ENCODE results near the gene FAM83D. TPM values are rescaled to one million over a fixed set of nuclear protein-coding genes. Genes with fewer than 3 reads are reported as not detected.

The FAM83D gene
- total RNA-seq, 1 donor from 2014 or later, result 4.6 TPM

DNA sequence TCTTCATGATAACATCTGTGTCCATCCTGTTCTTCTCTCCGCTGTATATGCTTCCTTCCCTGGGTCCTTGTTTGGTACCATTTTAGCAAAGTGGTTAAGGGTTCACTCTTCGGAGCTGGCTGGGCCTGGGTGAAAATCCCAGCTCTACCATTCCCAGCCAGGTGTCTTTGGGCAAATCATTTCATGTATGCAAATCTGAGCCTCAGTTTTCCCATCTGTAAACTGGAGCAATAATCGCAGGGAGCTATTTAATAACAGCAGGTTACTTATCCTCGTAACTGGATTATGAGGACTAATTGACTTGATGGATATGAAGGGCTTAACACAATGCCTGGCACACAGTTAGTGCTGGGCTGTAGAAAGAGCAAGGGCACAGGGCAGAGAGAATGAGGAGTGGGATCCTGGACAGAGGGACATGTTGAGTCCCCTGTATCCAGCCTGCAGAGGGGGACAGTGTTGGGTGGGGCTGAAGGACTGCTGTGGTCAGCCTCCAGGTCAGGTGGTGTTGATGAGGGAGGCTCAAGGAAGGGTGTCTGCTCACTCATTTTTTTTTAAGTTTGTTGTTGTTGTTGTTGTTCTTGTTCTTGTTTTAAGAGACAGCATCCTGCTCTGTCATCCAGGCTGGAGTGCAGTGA is 44.3 kb upstream of the FAM83D start:
- TF ChIP-seq, protein P1, sequence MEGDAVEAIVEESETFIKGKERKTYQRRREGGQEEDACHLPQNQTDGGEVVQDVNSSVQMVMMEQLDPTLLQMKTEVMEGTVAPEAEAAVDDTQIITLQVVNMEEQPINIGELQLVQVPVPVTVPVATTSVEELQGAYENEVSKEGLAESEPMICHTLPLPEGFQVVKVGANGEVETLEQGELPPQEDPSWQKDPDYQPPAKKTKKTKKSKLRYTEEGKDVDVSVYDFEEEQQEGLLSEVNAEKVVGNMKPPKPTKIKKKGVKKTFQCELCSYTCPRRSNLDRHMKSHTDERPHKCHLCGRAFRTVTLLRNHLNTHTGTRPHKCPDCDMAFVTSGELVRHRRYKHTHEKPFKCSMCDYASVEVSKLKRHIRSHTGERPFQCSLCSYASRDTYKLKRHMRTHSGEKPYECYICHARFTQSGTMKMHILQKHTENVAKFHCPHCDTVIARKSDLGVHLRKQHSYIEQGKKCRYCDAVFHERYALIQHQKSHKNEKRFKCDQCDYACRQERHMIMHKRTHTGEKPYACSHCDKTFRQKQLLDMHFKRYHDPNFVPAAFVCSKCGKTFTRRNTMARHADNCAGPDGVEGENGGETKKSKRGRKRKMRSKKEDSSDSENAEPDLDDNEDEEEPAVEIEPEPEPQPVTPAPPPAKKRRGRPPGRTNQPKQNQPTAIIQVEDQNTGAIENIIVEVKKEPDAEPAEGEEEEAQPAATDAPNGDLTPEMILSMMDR (IDR thresholded peaks at IDR 0.05), result no peak
- H3K27ac Mint-ChIP-seq (ENCODE audit: unreplicated experiment), result no peak overlapping the region

DNA sequence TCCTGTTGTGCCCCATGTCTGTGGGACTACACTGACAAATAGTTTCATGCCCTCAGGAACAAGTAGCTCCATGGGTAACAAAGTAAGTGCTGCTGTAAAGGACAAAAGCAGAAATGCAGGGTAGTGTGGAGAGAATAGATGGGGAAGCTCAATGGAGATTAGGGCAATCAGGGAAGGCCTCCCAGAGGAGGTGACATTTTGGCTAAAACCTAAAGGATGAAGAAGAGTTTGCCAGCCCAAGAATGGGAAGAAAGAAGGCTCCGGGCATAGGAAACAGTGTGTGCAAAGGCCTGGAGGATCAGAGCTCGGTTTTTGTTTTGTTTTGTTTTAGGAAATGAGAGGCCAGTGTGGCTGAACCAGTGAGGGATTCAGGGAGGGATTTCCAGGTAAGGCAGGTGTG is 43.6 kb upstream of the FAM83D start:
- Mint-ChIP-seq H3K27me3 (ENCODE audit: unreplicated experiment) (peaks cover 24% of the 10 kb centered on the region), H3K4me3 (ENCODE audit: unreplicated experiment) (no peak overlapping the region), H3K4me1 (ENCODE audit: unreplicated experiment) (no peaks in the 10 kb centered on the region), H3K9me3 (ENCODE audit: unreplicated experiment) (no peaks in the 10 kb centered on the region), H3K27ac (ENCODE audit: unreplicated experiment) (no peak overlapping the region), H3K36me3 (ENCODE audit: unreplicated experiment) (no peaks in the 10 kb centered on the region)
- TF ChIP-seq, protein P1 (IDR thresholded peaks at IDR 0.05), result no peak
- no peak for DNase-seq (ENCODE audit: extremely low spot score, unreplicated experiment)

More for the DNA sequence above, 44.3 kb upstream of the FAM83D start:
- Mint-ChIP-seq H3K36me3 (ENCODE audit: unreplicated experiment) (no peaks in the 10 kb centered on the region), H3K9me3 (ENCODE audit: unreplicated experiment) (no peaks in the 10 kb centered on the region), H3K4me3 (ENCODE audit: unreplicated experiment) (no peak overlapping the region), H3K27me3 (ENCODE audit: unreplicated experiment) (peaks cover 29% of the 10 kb centered on the region), H3K4me1 (ENCODE audit: unreplicated experiment) (no peaks in the 10 kb centered on the region)
- no peak for DNase-seq (ENCODE audit: extremely low spot score, unreplicated experiment)

DNA sequence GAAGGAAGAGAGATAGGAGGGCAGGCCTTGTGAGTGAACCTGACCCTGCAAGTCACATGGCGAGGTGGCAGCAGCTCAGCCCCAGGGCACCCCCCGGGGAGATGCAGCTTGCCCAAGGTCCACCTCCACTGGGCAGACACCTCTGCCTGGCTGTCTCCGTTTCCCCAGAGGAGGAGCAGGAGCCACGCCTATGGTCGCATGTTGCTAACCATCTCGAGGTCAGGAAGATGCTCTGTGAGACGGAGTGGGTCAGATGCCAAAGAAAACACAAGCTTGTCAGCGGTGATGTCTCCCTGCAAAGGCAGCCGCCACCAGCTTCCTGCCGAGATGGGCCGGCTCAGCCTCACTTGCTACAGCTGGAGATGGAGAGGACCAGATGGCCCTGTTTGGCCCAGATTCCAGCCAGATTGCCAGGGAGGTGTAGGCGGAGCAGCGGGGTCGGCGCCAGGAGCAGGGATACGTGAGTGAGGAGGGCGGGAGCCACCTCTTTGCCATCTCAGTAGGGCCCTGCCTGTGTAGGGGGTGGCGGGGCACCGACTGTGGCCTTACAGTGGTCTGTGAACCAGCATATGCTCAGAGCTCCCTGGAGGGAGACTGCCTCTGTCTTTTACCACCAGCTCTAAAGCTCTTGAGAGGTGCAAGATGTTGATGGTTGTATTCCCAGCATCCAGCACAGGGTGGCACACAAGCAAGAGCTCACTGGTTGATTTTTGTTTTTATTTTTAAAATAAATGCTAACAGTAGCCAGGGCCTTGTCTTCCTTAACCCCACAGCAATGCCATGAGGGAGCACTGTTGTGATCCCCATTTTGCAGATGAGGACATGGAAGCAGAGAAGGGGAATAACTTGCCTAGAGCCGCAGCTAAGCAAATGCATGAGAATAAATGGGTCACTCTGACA is 42.9 kb upstream of the FAM83D start:
- Mint-ChIP-seq H3K9me3 (ENCODE audit: unreplicated experiment) (no peaks in the 10 kb centered on the region), H3K27me3 (ENCODE audit: unreplicated experiment) (peaks cover 19% of the 10 kb centered on the region), H3K36me3 (ENCODE audit: unreplicated experiment) (no peaks in the 10 kb centered on the region), H3K4me1 (ENCODE audit: unreplicated experiment) (no peaks in the 10 kb centered on the region), H3K4me3 (ENCODE audit: unreplicated experiment) (no peak overlapping the region), H3K27ac (ENCODE audit: unreplicated experiment) (no peak overlapping the region)
- DNase-seq (ENCODE audit: extremely low spot score, unreplicated experiment), result no peak
- TF ChIP-seq, protein P1 (IDR thresholded peaks at IDR 0.05), result no peak

DNA sequence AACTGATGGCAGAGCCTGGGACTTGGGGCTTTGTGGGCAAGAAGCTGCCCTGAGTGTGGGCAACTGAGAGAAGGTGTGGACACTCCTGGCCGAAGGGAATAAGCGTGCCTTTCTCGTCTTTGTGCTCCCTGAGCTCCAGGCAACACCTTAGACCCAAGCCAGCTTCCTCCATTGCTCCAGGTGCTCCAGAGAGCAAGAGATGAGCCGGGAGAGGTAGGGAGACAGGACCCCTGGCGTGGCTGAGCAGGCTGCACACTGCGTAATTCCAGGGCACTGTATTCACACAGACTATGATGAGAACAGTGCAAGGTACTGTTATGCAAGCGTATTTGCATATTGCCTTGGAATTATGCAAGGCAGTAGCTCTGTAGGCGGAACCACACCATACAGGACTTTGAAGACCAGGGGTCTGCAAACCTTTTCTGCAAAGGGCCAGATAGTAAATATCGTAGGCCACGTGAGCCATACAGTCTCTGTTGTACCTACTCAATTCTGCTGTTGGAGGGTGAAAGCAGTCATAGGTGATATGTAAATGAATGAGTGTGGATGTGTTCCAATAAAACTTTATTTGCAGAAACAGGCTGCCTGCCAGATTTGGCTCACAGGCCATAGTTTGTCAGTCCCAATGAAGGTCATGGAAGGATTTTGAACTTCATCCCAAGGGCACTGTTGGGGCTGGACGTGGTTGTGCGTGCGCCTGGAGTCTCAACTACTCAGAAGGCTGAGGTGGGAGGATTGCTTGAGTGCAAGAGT is 42.1 kb upstream of the FAM83D start:
- H3K9me3 Mint-ChIP-seq (ENCODE audit: unreplicated experiment), result no peaks in the 10 kb centered on the region
- DNase-seq (ENCODE audit: extremely low spot score, unreplicated experiment), result no peak
- no peak overlapping the region for H3K27ac Mint-ChIP-seq (ENCODE audit: unreplicated experiment)
- H3K27me3 Mint-ChIP-seq (ENCODE audit: unreplicated experiment), result peaks cover 13% of the 10 kb centered on the region
- TF ChIP-seq, protein P1 (IDR thresholded peaks at IDR 0.05), result no peak
- H3K36me3 Mint-ChIP-seq (ENCODE audit: unreplicated experiment), result no peaks in the 10 kb centered on the region
- no peak overlapping the region for H3K4me3 Mint-ChIP-seq (ENCODE audit: unreplicated experiment)
- no peaks in the 10 kb centered on the region for H3K4me1 Mint-ChIP-seq (ENCODE audit: unreplicated experiment)

Data from osteocyte (in vitro differentiated cells).